SJCRH30 (cell line): Measurements from ENCODE around the gene HRG. TPM values are rescaled to one million over a fixed set of nuclear protein-coding genes. Genes with fewer than 3 reads are reported as not detected.
"Not testable (repeated sequence)": the region's sequence is repeated elsewhere in the genome, so short reads cannot be mapped to it uniquely, and the experiment has no call there.

ENCODE experiments used
- DNase-seq, 2 experiments: peaks; one replicate each; pipeline ENCODE4 v3.0.0-alpha.2; 2015 to 2020
- H3K27ac ChIP-seq: fragments of 250-450 bp; sonication (Bioruptor Pico); 2 replicates; pipeline ENCODE4 v1.5.1; 2020; ENCODE audit warnings: mild to moderate bottlenecking, moderate library complexity
- H3K27me3 ChIP-seq: fragments of 250-450 bp; sonication (Bioruptor Pico); 2 replicates; pipeline ENCODE4 v1.5.1; 2020; ENCODE audit warnings: mild to moderate bottlenecking, moderate library complexity
- H3K36me3 ChIP-seq: fragments of 250-450 bp; sonication (Bioruptor Pico); 2 replicates; pipeline ENCODE4 v1.5.1; 2020; ENCODE audit warnings: mild to moderate bottlenecking, moderate library complexity
- H3K4me1 ChIP-seq: fragments of 250-450 bp; sonication (Bioruptor Pico); 2 replicates; pipeline ENCODE4 v1.5.1; 2020; ENCODE audit warnings: mild to moderate bottlenecking, moderate library complexity
- H3K4me3 ChIP-seq: fragments of 250-450 bp; sonication (Bioruptor Pico); 2 replicates; pipeline ENCODE4 v1.5.1; 2020; ENCODE audit warnings: mild to moderate bottlenecking, moderate library complexity
- H3K9me3 ChIP-seq: fragments of 250-450 bp; sonication (Bioruptor Pico); replicated peaks from 2 replicates; pipeline ENCODE4 v1.5.1; 2020; ENCODE audit warnings: mild to moderate bottlenecking, moderate library complexity
- total RNA-seq: library from RNA; depleted of rRNA; stranded (reverse); fragments of >200 nt; shearing (Covaris generic); gene quantifications from 2 replicates; pipeline ENCODE4 v1.2.3, GENCODE V29; 2014

HRG gene
- total RNA-seq, 1 experiment from 2014 or later = not detected

- H3K4me3 ChIP-seq, H3K27me3 ChIP-seq, H3K36me3 ChIP-seq, H3K9me3 ChIP-seq, H3K27ac ChIP-seq, DNase-seq, H3K4me1 ChIP-seq: not testable (repeated sequence)
Observed at GRCh38 chr3:186686475-186686874, 20.7 kb downstream of the HRG start.

- Histone ChIP-seq H3K36me3 (no peaks in the 10 kb centered on the region), H3K27ac (no peak overlapping the region), H3K27me3 (no peaks in the 10 kb centered on the region), H3K4me1 (no peaks in the 10 kb centered on the region), H3K4me3 (no peak overlapping the region), H3K9me3 (no peaks in the 10 kb centered on the region)
- no peak for DNase-seq
Observed at GRCh38 chr3:186687120-186687651, 21.4 kb downstream of the HRG start.

DNA sequence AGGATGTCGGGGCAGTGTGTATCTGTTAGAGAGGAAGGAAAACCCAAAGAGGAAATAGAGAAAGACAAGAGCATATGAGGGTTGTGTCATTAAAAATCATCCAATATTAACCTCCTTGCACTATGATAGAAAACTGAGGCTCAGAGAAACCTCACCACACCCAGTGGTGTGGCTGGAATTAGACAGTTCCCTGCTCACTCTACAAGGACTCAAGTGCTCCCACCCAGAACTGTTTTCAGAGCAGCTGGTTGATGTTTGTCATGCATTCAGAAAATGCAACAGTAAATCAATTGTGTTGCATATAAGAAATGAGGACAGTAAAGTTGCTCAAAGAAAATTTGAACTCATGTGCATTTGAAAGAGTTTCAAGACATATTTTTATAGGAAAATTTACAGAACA lies 24.5 kb downstream of the HRG start:
- not testable (repeated sequence) for H3K4me3 ChIP-seq, DNase-seq, H3K27me3 ChIP-seq

DNA sequence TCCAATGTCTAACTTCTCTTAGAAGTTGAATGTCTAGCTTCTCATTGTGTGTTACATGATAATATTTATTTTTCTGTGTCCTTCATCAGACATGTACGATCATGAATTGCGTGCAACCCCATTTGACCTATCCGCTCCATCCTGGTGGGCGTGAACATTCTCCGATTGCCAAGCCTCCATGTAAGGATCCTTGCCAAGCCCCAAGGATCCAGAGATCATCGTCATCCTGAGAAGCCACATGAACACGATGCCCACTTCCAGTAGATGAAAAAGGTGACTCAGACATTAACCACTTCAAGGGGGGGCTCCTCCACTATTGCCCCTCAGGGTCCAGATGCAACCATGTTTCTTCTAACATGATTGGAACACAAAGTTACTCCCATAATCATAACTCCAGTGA lies 25.9 kb downstream of the HRG start:
- DNase-seq = no peak
- Histone ChIP-seq H3K9me3 (no peaks in the 10 kb centered on the region), H3K4me1 (no peaks in the 10 kb centered on the region), H3K4me3 (no peak overlapping the region), H3K27ac (no peak overlapping the region), H3K27me3 (no peaks in the 10 kb centered on the region), H3K36me3 (no peaks in the 10 kb centered on the region)

More for the DNA sequence above, 24.5 kb downstream of the HRG start:
- not testable (repeated sequence) for H3K4me1 ChIP-seq, H3K9me3 ChIP-seq, H3K36me3 ChIP-seq, H3K27ac ChIP-seq

GRCh38 chr3:186693843-186694242 lies 28.0 kb downstream of the HRG start:
- no peaks in the 10 kb centered on the region for H3K9me3 ChIP-seq
- H3K27ac ChIP-seq = no peak overlapping the region
- H3K27me3 ChIP-seq = no peaks in the 10 kb centered on the region
- H3K4me3 ChIP-seq = no peak overlapping the region
- H3K4me1 ChIP-seq = no peaks in the 10 kb centered on the region
- no peak for DNase-seq
- no peaks in the 10 kb centered on the region for H3K36me3 ChIP-seq

DNA sequence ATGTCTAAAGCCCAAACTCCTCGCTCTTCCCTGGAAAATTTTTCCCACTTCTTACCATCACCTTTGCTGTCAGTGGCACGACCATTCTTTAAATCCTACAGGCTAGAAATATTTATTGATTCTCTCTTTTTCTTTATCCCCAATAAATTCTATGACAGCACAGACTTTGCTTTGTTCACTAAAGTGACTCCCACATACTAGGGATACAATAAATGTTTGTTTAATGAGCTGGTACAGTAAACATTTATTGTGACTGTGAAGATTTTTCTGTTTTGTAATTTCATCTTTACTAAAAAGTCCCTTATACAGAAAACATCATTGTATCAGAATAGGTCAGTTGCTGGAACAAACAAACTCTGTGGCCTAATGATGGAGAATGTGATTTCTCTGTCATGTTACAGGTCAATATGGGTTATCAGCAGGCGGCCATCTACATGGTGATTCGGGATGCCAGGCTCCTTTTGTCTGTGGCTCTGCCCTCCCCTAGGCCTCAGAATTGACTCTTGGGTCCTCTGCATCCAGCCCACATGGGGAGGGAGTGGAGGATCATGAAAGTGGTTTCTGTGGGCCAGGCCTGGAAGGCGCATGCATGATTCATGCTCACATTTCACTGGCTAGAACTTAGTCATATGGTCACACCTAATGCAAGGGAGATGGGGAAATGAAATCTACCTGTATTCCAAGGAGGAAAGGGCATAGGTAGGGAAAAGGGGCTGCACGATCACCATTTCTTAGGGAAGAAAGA lies 28.6 kb downstream of the HRG start:
- Histone ChIP-seq H3K9me3 (no peaks in the 10 kb centered on the region), H3K27ac (no peak overlapping the region), H3K27me3 (no peaks in the 10 kb centered on the region), H3K4me1 (no peaks in the 10 kb centered on the region), H3K4me3 (no peak overlapping the region), H3K36me3 (no peaks in the 10 kb centered on the region)
- no peak for DNase-seq

- no peak for DNase-seq
- Histone ChIP-seq H3K27ac (no peak overlapping the region), H3K27me3 (no peaks in the 10 kb centered on the region), H3K9me3 (no peaks in the 10 kb centered on the region), H3K4me1 (no peaks in the 10 kb centered on the region), H3K4me3 (no peak overlapping the region), H3K36me3 (no peaks in the 10 kb centered on the region)
Observed at GRCh38 chr3:186696522-186696921, 30.7 kb downstream of the HRG start.

DNA sequence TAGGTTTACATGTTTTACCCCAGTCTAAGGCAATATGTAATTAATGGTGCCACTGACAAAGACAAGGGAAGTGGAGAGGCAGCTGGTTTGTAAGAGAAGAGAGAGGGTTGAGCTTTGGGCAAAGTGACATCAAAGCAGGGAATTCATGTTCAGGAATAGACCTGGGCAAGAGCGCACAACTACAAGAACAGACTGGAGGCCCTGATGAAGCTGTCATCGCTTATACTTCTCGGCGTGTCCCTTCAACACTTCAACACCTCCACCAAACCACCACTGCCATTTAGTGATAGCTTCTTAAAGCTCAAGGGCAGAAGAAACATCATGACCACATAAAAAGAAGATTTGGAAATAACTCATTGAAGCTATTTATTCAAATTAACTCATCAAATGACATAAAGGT lies 31.7 kb downstream of the HRG start:
- Histone ChIP-seq H3K9me3 (no peaks in the 10 kb centered on the region), H3K4me1 (no peaks in the 10 kb centered on the region), H3K4me3 (no peak overlapping the region), H3K27ac (no peak overlapping the region), H3K36me3 (no peaks in the 10 kb centered on the region), H3K27me3 (no peaks in the 10 kb centered on the region)
- no peak for DNase-seq

DNA sequence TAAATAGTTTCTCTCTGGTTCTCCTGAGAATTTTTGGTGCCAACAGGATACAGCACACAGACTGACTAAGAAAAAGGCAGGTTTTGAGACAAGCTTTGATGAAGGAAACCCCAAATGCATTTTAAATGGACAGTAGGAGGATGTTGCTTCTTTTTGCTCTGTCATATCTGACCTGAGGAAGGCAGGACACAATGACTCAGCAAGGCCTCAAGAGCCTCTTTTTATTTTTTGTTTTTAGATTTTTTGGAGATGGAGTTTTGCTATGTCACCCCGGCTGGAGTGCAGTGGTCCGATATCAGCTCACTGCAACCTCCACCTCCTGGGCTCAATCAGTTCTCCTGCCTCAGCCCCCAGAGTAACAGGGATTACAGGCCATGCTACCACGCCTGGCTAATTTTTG lies 34.5 kb downstream of the HRG start:
- Histone ChIP-seq H3K27me3 (no peaks in the 10 kb centered on the region), H3K27ac (no peak overlapping the region), H3K36me3 (no peaks in the 10 kb centered on the region), H3K4me3 (no peak overlapping the region), H3K9me3 (no peaks in the 10 kb centered on the region), H3K4me1 (no peaks in the 10 kb centered on the region)
- DNase-seq = no peak

DNA sequence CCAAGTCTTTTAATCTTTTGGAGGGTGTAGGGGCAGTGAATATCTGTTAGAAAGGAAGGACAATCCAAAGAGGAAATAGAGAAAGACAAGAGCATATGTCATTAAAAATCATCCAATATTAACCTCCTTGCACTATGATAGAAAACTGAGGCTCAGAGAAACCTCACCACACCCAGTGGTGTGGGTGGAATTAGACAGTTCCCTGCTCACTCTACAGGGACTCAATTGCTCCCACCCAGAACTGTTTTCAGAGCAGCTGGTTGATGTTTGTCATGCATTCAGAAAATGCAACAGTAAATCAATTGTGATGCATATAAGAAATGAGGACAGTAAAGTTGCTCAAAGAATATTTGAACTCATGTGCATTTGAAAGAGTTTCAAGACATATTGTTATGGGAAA lies 36.6 kb downstream of the HRG start:
- DNase-seq, H3K9me3 ChIP-seq, H3K27ac ChIP-seq, H3K36me3 ChIP-seq, H3K4me3 ChIP-seq, H3K27me3 ChIP-seq, H3K4me1 ChIP-seq: not testable (repeated sequence)

GRCh38 chr3:186705882-186706780 lies 40.3 kb downstream of the HRG start:
- H3K36me3 ChIP-seq = no peaks in the 10 kb centered on the region
- DNase-seq = no peak

DNA sequence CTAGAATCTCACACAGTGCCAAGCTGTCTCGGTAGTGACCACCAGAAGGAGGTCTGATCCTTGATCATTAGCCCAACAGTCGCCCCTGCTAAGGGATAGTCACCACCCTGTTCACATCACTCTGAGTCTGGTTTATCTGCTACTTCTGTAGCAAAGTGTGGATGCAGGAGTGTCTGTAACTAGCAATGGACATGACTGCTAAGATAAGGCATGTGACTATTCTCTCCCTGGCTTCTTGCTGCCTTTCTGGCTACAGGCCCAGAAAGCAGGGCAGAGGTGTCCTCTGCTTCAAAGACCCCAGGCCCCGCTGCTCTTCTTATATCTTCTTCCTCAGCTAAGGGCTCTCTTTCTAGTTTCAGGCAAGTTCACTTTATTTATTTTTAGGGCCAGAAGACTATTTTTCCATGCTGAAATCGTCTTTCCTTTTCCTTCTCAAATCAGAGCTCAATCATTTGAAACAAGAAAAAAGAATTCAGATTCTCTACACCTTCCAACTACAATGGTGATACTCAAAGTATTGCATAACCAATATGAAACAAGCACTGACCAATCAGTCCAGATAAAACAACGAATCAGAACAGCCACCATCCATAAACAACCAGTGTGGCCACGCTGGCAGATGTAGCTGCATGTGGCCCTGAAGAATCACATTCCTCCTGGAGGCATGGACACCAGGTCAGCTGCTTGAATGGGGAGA lies 43.3 kb downstream of the HRG start:
- no peaks in the 10 kb centered on the region for H3K36me3 ChIP-seq
- no peak for DNase-seq

More at GRCh38 chr3:186705882-186706780, 40.3 kb downstream of the HRG start:
- no peaks in the 10 kb centered on the region for H3K9me3 ChIP-seq
- no peak overlapping the region for H3K27ac ChIP-seq
- no peaks in the 10 kb centered on the region for H3K27me3 ChIP-seq
- H3K4me1 ChIP-seq = no peaks in the 10 kb centered on the region
- H3K4me3 ChIP-seq = no peak overlapping the region

GRCh38 chr3:186710694-186711093 lies 44.9 kb downstream of the HRG start:
- H3K4me3 ChIP-seq, H3K9me3 ChIP-seq, H3K36me3 ChIP-seq, H3K27ac ChIP-seq, DNase-seq, H3K27me3 ChIP-seq, H3K4me1 ChIP-seq: not testable (repeated sequence)

More for the DNA sequence above, 43.3 kb downstream of the HRG start:
- H3K9me3 ChIP-seq = no peaks in the 10 kb centered on the region
- no peaks in the 10 kb centered on the region for H3K4me1 ChIP-seq
- H3K4me3 ChIP-seq = no peak overlapping the region
- H3K27me3 ChIP-seq = no peaks in the 10 kb centered on the region
- H3K27ac ChIP-seq = no peak overlapping the region

DNA sequence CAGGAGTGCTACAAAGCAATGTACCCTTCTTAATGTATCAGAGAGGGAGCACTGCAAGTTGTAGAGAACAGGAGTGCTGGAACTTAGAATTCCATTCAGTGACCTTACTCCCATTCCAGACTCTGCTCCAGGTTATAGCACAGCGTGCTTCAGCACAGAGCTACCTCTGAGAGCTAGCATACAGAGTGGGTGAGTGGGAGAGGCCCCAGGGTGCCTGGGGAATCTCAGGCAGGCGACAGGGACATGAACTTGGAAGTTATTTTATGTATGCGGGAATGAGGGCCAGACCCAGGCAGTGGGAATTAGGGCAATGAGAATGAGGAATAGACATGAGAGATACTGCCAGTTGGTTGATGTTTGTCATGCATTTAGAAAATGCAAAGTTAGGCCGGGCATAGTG lies 47.7 kb downstream of the HRG start:
- H3K4me3 ChIP-seq = no peak overlapping the region
- H3K9me3 ChIP-seq = no peaks in the 10 kb centered on the region
- no peak for DNase-seq
- H3K4me1 ChIP-seq = no peaks in the 10 kb centered on the region
- no peak overlapping the region for H3K27ac ChIP-seq
- no peaks in the 10 kb centered on the region for H3K36me3 ChIP-seq
- H3K27me3 ChIP-seq = no peaks in the 10 kb centered on the region

DNA sequence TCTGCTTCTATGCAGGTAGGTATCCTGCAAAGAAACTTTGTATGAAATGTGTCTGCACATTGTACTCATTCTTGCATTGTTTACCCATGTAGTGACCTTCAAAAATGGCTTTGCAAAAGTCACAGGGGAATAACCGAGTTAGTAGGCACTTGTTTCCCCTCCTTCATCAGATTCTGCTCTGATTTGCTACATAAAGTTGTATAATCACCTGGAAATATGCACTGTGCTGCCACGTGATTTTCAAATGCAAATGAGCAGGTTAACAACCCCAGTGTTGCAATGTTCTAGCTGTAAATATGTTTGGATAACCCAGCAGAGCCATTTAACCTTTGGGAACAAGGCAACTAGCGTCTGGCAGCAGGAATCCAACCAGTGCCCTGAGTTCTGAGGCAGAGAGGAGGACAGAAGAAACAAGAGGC lies 51.2 kb downstream of the HRG start, which contains the start of gene KNG1:
Gene KNG1, plus strand, starts transcription at position 321 of the 419 bp plus-strand sequence. CDS start 184 bp downstream, outside the sequence.
- Histone ChIP-seq H3K27me3 (no peaks in the 10 kb centered on the region), H3K9me3 (no peaks in the 10 kb centered on the region), H3K27ac (no peak within 1 kb of the TSS), H3K4me1 (no peaks in the 10 kb centered on the region), H3K4me3 (no peak within 1 kb of the TSS), H3K36me3 (no peaks in the 10 kb centered on the region)
- DNase-seq = no peak
